ENCODE data around the gene C19orf33.

Gene C19orf33

GRCh38 chr19:38346837-38347236, 42.8 kb downstream of the C19orf33 start:
- DNase-seq, result no peak

- no peak for DNase-seq
Measured at GRCh38 chr19:38350883-38351282, 46.8 kb downstream of the C19orf33 start.

- no peak for DNase-seq
Measured at GRCh38 chr19:38351865-38352395, 47.9 kb downstream of the C19orf33 start.

GRCh38 chr19:38352611-38353010, 48.6 kb downstream of the C19orf33 start:
- DNase-seq, result no peak
